ENCODE results near the gene KIF21A. TPM values are rescaled to one million over a fixed set of nuclear protein-coding genes. Genes with fewer than 3 reads are reported as not detected.

The KIF21A gene
- polyA plus RNA-seq (2013, experiment 1 of 2), result 26.7 TPM
- 28.1 TPM for polyA plus RNA-seq (2013, experiment 2 of 2)

- peak within 1 kb of the TSS; percentile 95 for H3K18ac ChIP-seq (ENCODE audit: low read length)
- no peaks in the 10 kb centered on the region for H3K27me3 ChIP-seq (ENCODE audit: control insufficient read depth in 3 of 3, insufficient read depth in 3 of 3, low read depth in 1 of 3, low read length in 3 of 3)
- peaks cover 3 to 7% of the 10 kb centered on the region in 2 donors for H3K4me1 ChIP-seq (ENCODE audit: control insufficient read depth in 2 of 2, insufficient read depth in 1 of 2, low read depth in 1 of 2, low read length in 2 of 2)
- peak within 1 kb of the TSS; percentile 63 for H2BK12ac ChIP-seq (ENCODE audit: low read length)
- H3K27ac ChIP-seq (replicated peaks; ENCODE audit: low read length), result peak within 1 kb of the TSS; percentile 98
- DNase-seq (ENCODE audit: low spot score), result peak; percentile 91
- peak within 1 kb of the TSS; percentile 85 to 98 for H3K4me3 ChIP-seq (ENCODE audit: low read length in 2 of 2)
- WGBS, 2 donors (ENCODE audit: extremely low coverage in 2 of 2, insufficient read length in 2 of 2, insufficient replicate concordance in 1 of 2), result no CpG with 5 or more reads among the region's 72 CpGs
- peak within 1 kb of the TSS; percentile 97 for H3K23ac ChIP-seq (ENCODE audit: low read depth, low read length, poor library complexity)
- peak within 1 kb of the TSS; percentile 94 for H3K9ac ChIP-seq (ENCODE audit: low read depth, low read length, poor library complexity)
- peak within 1 kb of the TSS; percentile 32 for H4K8ac ChIP-seq (ENCODE audit: low read depth, low read length)
- peak within 1 kb of the TSS; percentile 66 for H3K4me2 ChIP-seq (ENCODE audit: insufficient read depth, low read length, poor library complexity, severe bottlenecking)
- peaks cover 2% of the 10 kb centered on the region for H3K79me1 ChIP-seq (ENCODE audit: low read depth, low read length)
- H3K36me3 ChIP-seq (replicated peaks in 1 of 2; ENCODE audit: control insufficient read depth in 2 of 2, insufficient read depth in 2 of 2, low read length in 2 of 2), result peaks cover 0 to 3% of the 10 kb centered on the region in 2 donors
- no peak within 1 kb of the TSS for H3K4ac ChIP-seq (ENCODE audit: low read length)
- peak within 1 kb of the TSS; percentile 96 for H2BK5ac ChIP-seq (ENCODE audit: low read length)
- peak within 1 kb of the TSS; percentile 66 for H3K14ac ChIP-seq (ENCODE audit: low read length)
- peak within 1 kb of the TSS; percentile 56 for H2AK5ac ChIP-seq (ENCODE audit: low read depth, low read length)
- H4K91ac ChIP-seq (ENCODE audit: low read depth, low read length, poor library complexity), result peak within 1 kb of the TSS; percentile 97
- H2BK15ac ChIP-seq (ENCODE audit: low read length), result peak within 1 kb of the TSS; percentile 85
- H2BK120ac ChIP-seq (ENCODE audit: low read depth, low read length), result peak within 1 kb of the TSS; percentile 94
- H3K9me3 ChIP-seq (replicated peaks in 1 of 2; ENCODE audit: control insufficient read depth in 2 of 2, insufficient read depth in 1 of 2, low read depth in 1 of 2, low read length in 2 of 2), result peaks cover 0 to 3% of the 10 kb centered on the region in 2 donors
- peak within 1 kb of the TSS; percentile 83 for H2AFZ ChIP-seq (ENCODE audit: low read length)
Observed at GRCh38 chr12:39443081-39443928, at the start of gene KIF21A. Gene KIF21A, minus strand, starts transcription at chr12:39443120. Its CDS starts 150 bp downstream, at chr12:39442970.

- no peak overlapping the region for H2BK12ac ChIP-seq (ENCODE audit: low read length)
- no peak overlapping the region for H3K18ac ChIP-seq (ENCODE audit: low read length)
- H3K27ac ChIP-seq (replicated peaks; ENCODE audit: low read length), result no peak overlapping the region
- H3K4me1 ChIP-seq (ENCODE audit: control insufficient read depth in 2 of 2, insufficient read depth in 1 of 2, low read depth in 1 of 2, low read length in 2 of 2), result no peaks in the 10 kb centered on the region
- H4K91ac ChIP-seq (ENCODE audit: low read depth, low read length, poor library complexity), result no peak overlapping the region
- no peak overlapping the region for H3K9ac ChIP-seq (ENCODE audit: low read depth, low read length, poor library complexity)
- H3K4me3 ChIP-seq (ENCODE audit: low read length in 2 of 2), result no peak overlapping the region
- H3K23ac ChIP-seq (ENCODE audit: low read depth, low read length, poor library complexity), result no peak overlapping the region
- no peaks in the 10 kb centered on the region for H3K36me3 ChIP-seq (replicated peaks in 1 of 2; ENCODE audit: control insufficient read depth in 2 of 2, insufficient read depth in 2 of 2, low read length in 2 of 2)
- no peak overlapping the region for H3K4me2 ChIP-seq (ENCODE audit: insufficient read depth, low read length, poor library complexity, severe bottlenecking)
- H3K79me1 ChIP-seq (ENCODE audit: low read depth, low read length), result no peaks in the 10 kb centered on the region
- no peak overlapping the region for H2BK15ac ChIP-seq (ENCODE audit: low read length)
- H3K9me3 ChIP-seq (replicated peaks in 1 of 2; ENCODE audit: control insufficient read depth in 2 of 2, insufficient read depth in 1 of 2, low read depth in 1 of 2, low read length in 2 of 2), result no peaks in the 10 kb centered on the region
- no peak overlapping the region for H2BK120ac ChIP-seq (ENCODE audit: low read depth, low read length)
- no peak overlapping the region for H3K14ac ChIP-seq (ENCODE audit: low read length)
- H2AK5ac ChIP-seq (ENCODE audit: low read depth, low read length), result no peak overlapping the region
- H3K4ac ChIP-seq (ENCODE audit: low read length), result no peak overlapping the region
- DNase-seq (ENCODE audit: low spot score), result no peak
- no peak overlapping the region for H2AFZ ChIP-seq (ENCODE audit: low read length)
- H4K8ac ChIP-seq (ENCODE audit: low read depth, low read length), result no peak overlapping the region
- H2BK5ac ChIP-seq (ENCODE audit: low read length), result no peak overlapping the region
- no peaks in the 10 kb centered on the region for H3K27me3 ChIP-seq (ENCODE audit: control insufficient read depth in 3 of 3, insufficient read depth in 3 of 3, low read depth in 1 of 3, low read length in 3 of 3)
- no CpG with 5 or more reads among the region's 1 CpG for WGBS, 2 donors (ENCODE audit: extremely low coverage in 2 of 2, insufficient read length in 2 of 2, insufficient replicate concordance in 1 of 2)
Observed at GRCh38 chr12:39490500-39491282, 47.8 kb upstream of the KIF21A start.

GRCh38 chr12:39483597-39483996 is 40.7 kb upstream of the KIF21A start:
- Histone ChIP-seq H2BK5ac (ENCODE audit: low read length) (no peak overlapping the region), H3K9ac (ENCODE audit: low read depth, low read length, poor library complexity) (no peak overlapping the region), H3K79me1 (ENCODE audit: low read depth, low read length) (no peaks in the 10 kb centered on the region), H3K9me3 (replicated peaks in 1 of 2; ENCODE audit: control insufficient read depth in 2 of 2, insufficient read depth in 1 of 2, low read depth in 1 of 2, low read length in 2 of 2) (no peaks in the 10 kb centered on the region), H3K4me2 (ENCODE audit: insufficient read depth, low read length, poor library complexity, severe bottlenecking) (no peak overlapping the region), H2AFZ (ENCODE audit: low read length) (no peak overlapping the region), H2BK120ac (ENCODE audit: low read depth, low read length) (no peak overlapping the region), H2AK5ac (ENCODE audit: low read depth, low read length) (no peak overlapping the region), H4K8ac (ENCODE audit: low read depth, low read length) (no peak overlapping the region), H3K4me3 (ENCODE audit: low read length in 2 of 2) (no peak overlapping the region), H3K27ac (replicated peaks; ENCODE audit: low read length) (no peak overlapping the region), H2BK12ac (ENCODE audit: low read length) (no peak overlapping the region), H3K27me3 (ENCODE audit: control insufficient read depth in 3 of 3, insufficient read depth in 3 of 3, low read depth in 1 of 3, low read length in 3 of 3) (no peaks in the 10 kb centered on the region), H3K14ac (ENCODE audit: low read length) (no peak overlapping the region), H3K23ac (ENCODE audit: low read depth, low read length, poor library complexity) (no peak overlapping the region), H2BK15ac (ENCODE audit: low read length) (no peak overlapping the region), H3K18ac (ENCODE audit: low read length) (no peak overlapping the region), H4K91ac (ENCODE audit: low read depth, low read length, poor library complexity) (no peak overlapping the region), H3K36me3 (replicated peaks in 1 of 2; ENCODE audit: control insufficient read depth in 2 of 2, insufficient read depth in 2 of 2, low read length in 2 of 2) (no peaks in the 10 kb centered on the region), H3K4me1 (ENCODE audit: control insufficient read depth in 2 of 2, insufficient read depth in 1 of 2, low read depth in 1 of 2, low read length in 2 of 2) (peaks cover 0 to 5% of the 10 kb centered on the region in 2 donors), H3K4ac (ENCODE audit: low read length) (no peak overlapping the region)
- WGBS, 2 donors (ENCODE audit: extremely low coverage in 2 of 2, insufficient read length in 2 of 2, insufficient replicate concordance in 1 of 2), result no CpG with 5 or more reads among the region's 7 CpGs
- DNase-seq (ENCODE audit: low spot score), result no peak

GRCh38 chr12:39483042-39483441 is 40.1 kb upstream of the KIF21A start:
- no CpG with 5 or more reads among the region's 4 CpGs for WGBS, 2 donors (ENCODE audit: extremely low coverage in 2 of 2, insufficient read length in 2 of 2, insufficient replicate concordance in 1 of 2)
- H2AK5ac ChIP-seq (ENCODE audit: low read depth, low read length), result no peak overlapping the region
- no peak overlapping the region for H3K18ac ChIP-seq (ENCODE audit: low read length)
- H2AFZ ChIP-seq (ENCODE audit: low read length), result no peak overlapping the region
- H3K14ac ChIP-seq (ENCODE audit: low read length), result no peak overlapping the region
- no peak for DNase-seq (ENCODE audit: low spot score)
- no peak overlapping the region for H3K9ac ChIP-seq (ENCODE audit: low read depth, low read length, poor library complexity)
- H3K79me1 ChIP-seq (ENCODE audit: low read depth, low read length), result no peaks in the 10 kb centered on the region
- no peak overlapping the region for H3K27ac ChIP-seq (replicated peaks; ENCODE audit: low read length)
- H3K36me3 ChIP-seq (replicated peaks in 1 of 2; ENCODE audit: control insufficient read depth in 2 of 2, insufficient read depth in 2 of 2, low read length in 2 of 2), result no peaks in the 10 kb centered on the region
- no peak overlapping the region for H4K8ac ChIP-seq (ENCODE audit: low read depth, low read length)
- H2BK12ac ChIP-seq (ENCODE audit: low read length), result no peak overlapping the region
- H3K4me1 ChIP-seq (ENCODE audit: control insufficient read depth in 2 of 2, insufficient read depth in 1 of 2, low read depth in 1 of 2, low read length in 2 of 2), result peaks cover 0 to 5% of the 10 kb centered on the region in 2 donors
- no peaks in the 10 kb centered on the region for H3K9me3 ChIP-seq (replicated peaks in 1 of 2; ENCODE audit: control insufficient read depth in 2 of 2, insufficient read depth in 1 of 2, low read depth in 1 of 2, low read length in 2 of 2)
- H2BK120ac ChIP-seq (ENCODE audit: low read depth, low read length), result no peak overlapping the region
- H3K23ac ChIP-seq (ENCODE audit: low read depth, low read length, poor library complexity), result no peak overlapping the region
- H3K4me2 ChIP-seq (ENCODE audit: insufficient read depth, low read length, poor library complexity, severe bottlenecking), result no peak overlapping the region
- H4K91ac ChIP-seq (ENCODE audit: low read depth, low read length, poor library complexity), result no peak overlapping the region
- no peak overlapping the region for H3K4ac ChIP-seq (ENCODE audit: low read length)
- no peak overlapping the region for H2BK15ac ChIP-seq (ENCODE audit: low read length)
- H3K27me3 ChIP-seq (ENCODE audit: control insufficient read depth in 3 of 3, insufficient read depth in 3 of 3, low read depth in 1 of 3, low read length in 3 of 3), result no peaks in the 10 kb centered on the region
- H3K4me3 ChIP-seq (ENCODE audit: low read length in 2 of 2), result no peak overlapping the region
- no peak overlapping the region for H2BK5ac ChIP-seq (ENCODE audit: low read length)
